ENCODE data around the gene AKAP13.

AKAP13 gene

DNA sequence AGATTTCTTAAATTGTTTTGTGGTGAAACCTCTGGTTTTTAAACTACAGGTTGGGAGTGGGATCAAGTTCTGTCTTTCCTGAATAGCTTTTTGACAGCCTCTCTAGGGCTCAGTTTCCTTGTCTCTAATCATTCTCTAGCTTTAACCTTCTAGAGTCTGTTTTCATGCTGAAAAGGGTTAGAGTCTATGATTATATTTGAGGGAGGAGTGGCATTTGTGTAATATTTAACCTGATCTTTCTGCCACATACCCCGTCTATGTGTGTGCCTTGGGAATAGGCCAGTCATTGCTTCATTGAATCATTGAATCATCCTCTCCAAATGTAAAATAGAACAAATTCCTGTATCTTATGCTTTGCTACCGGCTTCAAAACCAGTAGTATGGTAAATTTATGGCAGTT lies 209.4 kb downstream of the AKAP13 start:
- Mint-ChIP-seq H3K36me3 (ENCODE audit: low read depth) (peaks cover 84% of the 10 kb centered on the region), H3K4me1 (ENCODE audit: low read depth) (peaks cover 75% of the 10 kb centered on the region)

GRCh38 chr15:85591622-85592021 lies 211.2 kb downstream of the AKAP13 start:
- H3K4me3 Mint-ChIP-seq, result no peak overlapping the region
- no peak for DNase-seq
- no peak overlapping the region for H3K27ac Mint-ChIP-seq
- H3K27me3 Mint-ChIP-seq, result no peaks in the 10 kb centered on the region
- no peaks in the 10 kb centered on the region for H3K9me3 Mint-ChIP-seq
- H3K4me1 Mint-ChIP-seq (ENCODE audit: low read depth), result peaks cover 75% of the 10 kb centered on the region
- H3K36me3 Mint-ChIP-seq (ENCODE audit: low read depth), result peaks cover 70% of the 10 kb centered on the region

More for the DNA sequence above, 209.4 kb downstream of the AKAP13 start:
- no peak overlapping the region for H3K27ac Mint-ChIP-seq
- H3K9me3 Mint-ChIP-seq, result no peaks in the 10 kb centered on the region
- H3K4me3 Mint-ChIP-seq, result no peak overlapping the region
- no peak for DNase-seq
- H3K27me3 Mint-ChIP-seq, result no peaks in the 10 kb centered on the region

- Mint-ChIP-seq H3K4me3 (no peak overlapping the region), H3K9me3 (no peaks in the 10 kb centered on the region), H3K27me3 (no peaks in the 10 kb centered on the region), H3K36me3 (ENCODE audit: low read depth) (peaks cover 66% of the 10 kb centered on the region), H3K27ac (peak overlapping the region; percentile 18), H3K4me1 (ENCODE audit: low read depth) (peaks cover 77% of the 10 kb centered on the region)
- no peak for DNase-seq
These were observed 211.7 kb downstream of the AKAP13 start for GRCh38 chr15:85592148-85592547.

DNA sequence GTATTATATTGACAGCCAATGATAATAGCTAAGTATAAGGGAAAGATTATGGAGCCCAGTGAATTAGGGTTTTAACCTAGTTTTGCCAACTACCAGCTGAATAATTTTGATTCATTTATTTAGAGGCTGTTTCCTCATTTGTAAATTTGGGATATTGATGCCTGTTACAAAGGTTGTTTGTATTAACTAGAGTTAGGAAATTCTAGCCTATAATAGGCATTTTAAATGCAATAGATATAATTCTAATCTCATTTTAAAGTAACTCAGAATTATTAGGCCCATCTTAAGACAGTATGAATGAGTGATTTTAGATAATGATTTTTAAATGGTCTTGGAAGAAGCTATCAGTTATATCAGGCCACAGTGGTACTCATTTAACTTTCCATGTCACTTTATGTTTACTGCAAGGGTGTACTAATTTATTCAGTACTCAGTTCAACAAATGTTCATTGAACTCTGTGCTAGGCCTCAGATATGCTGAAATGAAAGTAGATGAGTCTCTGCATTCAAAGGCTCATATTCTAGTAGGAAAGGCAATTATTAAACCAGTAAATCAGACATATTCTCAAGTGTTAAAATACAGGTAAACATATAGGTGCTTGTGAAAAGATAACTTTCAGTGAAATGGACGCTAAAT lies 213.5 kb downstream of the AKAP13 start:
- Mint-ChIP-seq H3K36me3 (ENCODE audit: low read depth) (peaks cover 63% of the 10 kb centered on the region), H3K4me3 (no peak overlapping the region), H3K9me3 (no peaks in the 10 kb centered on the region), H3K4me1 (ENCODE audit: low read depth) (peaks cover 77% of the 10 kb centered on the region), H3K27ac (peak overlapping the region; percentile 57), H3K27me3 (no peaks in the 10 kb centered on the region)
- DNase-seq, result no peak

GRCh38 chr15:85595804-85596536 lies 215.6 kb downstream of the AKAP13 start:
- Mint-ChIP-seq H3K27ac (peak overlapping the region; percentile 89), H3K27me3 (no peaks in the 10 kb centered on the region), H3K9me3 (no peaks in the 10 kb centered on the region), H3K4me1 (ENCODE audit: low read depth) (peaks cover 74% of the 10 kb centered on the region), H3K36me3 (ENCODE audit: low read depth) (peaks cover 51% of the 10 kb centered on the region), H3K4me3 (peak overlapping the region; percentile 25)
- DNase-seq, result no peak

DNA sequence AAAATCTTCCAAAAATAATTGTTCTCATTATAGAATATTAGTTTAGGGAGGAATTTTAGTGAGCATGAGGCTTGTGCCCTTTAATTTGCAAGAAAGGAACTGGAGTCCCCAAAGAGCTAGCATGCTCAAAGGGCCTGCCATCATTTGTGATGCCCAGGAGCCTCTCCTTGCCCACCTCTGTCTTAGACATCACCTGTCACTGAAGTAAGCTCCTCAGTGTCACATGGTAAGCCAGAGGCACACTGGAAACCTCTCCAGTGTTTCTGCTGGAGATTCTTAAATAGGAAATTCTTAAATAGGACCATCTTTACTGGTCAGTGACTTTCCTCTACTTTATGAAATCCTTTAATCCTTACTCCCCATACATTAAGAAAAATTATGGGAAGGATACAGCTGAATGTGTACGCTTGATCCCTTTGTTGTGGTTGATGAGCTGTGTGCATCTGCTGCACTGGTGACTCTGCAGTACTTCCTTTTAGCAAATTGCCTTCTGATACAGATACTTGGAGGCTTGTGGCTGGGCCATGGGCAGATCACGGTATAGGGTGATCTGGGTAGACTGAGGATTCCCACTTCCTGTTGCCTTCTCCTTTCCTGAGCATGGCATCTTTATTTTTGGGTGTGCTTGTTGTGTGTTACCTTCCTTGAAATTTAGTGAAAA lies 216.9 kb downstream of the AKAP13 start:
- Mint-ChIP-seq H3K27ac (peak overlapping the region; percentile 81), H3K36me3 (ENCODE audit: low read depth) (peaks cover 44% of the 10 kb centered on the region), H3K4me1 (ENCODE audit: low read depth) (peaks cover 65% of the 10 kb centered on the region), H3K4me3 (peak overlapping the region; percentile 11), H3K27me3 (no peaks in the 10 kb centered on the region), H3K9me3 (no peaks in the 10 kb centered on the region)
- DNase-seq, result no peak

DNA sequence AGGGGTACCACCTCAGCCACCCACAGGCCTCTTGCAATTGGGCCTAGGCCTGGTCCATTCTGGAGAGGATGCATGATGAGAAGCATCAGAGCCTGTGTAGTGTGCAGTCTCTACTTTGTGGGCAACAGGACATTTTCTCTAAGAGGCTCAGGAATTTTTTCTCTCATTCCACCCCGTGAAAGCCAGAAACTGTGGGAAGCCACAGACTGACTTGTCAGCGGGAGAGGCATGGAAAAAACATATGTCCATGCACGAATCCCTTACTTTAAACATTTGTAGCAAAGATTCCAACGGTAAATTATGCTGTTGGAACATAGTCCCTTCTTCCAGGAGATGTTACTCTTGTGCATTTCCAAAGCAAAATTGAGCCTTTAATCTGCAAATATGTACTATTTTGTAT lies 217.8 kb downstream of the AKAP13 start:
- peaks cover 43% of the 10 kb centered on the region for H3K36me3 Mint-ChIP-seq (ENCODE audit: low read depth)
- peak overlapping the region; percentile 44 for H3K27ac Mint-ChIP-seq
- peaks cover 66% of the 10 kb centered on the region for H3K4me1 Mint-ChIP-seq (ENCODE audit: low read depth)
- H3K9me3 Mint-ChIP-seq, result no peaks in the 10 kb centered on the region
- no peak overlapping the region for H3K4me3 Mint-ChIP-seq
- no peak for DNase-seq
- H3K27me3 Mint-ChIP-seq, result no peaks in the 10 kb centered on the region

GRCh38 chr15:85598718-85599398 lies 218.5 kb downstream of the AKAP13 start:
- Mint-ChIP-seq H3K27ac (no peak overlapping the region), H3K4me1 (ENCODE audit: low read depth) (peaks cover 67% of the 10 kb centered on the region), H3K9me3 (no peaks in the 10 kb centered on the region), H3K36me3 (ENCODE audit: low read depth) (peaks cover 43% of the 10 kb centered on the region), H3K4me3 (no peak overlapping the region), H3K27me3 (no peaks in the 10 kb centered on the region)
- DNase-seq, result no peak

GRCh38 chr15:85600001-85600400 lies 219.6 kb downstream of the AKAP13 start:
- no peak for DNase-seq
- Mint-ChIP-seq H3K27ac (no peak overlapping the region), H3K27me3 (no peaks in the 10 kb centered on the region), H3K36me3 (ENCODE audit: low read depth) (peaks cover 47% of the 10 kb centered on the region), H3K4me3 (no peak overlapping the region), H3K4me1 (ENCODE audit: low read depth) (peaks cover 63% of the 10 kb centered on the region), H3K9me3 (no peaks in the 10 kb centered on the region)

- H3K9me3 Mint-ChIP-seq, result no peaks in the 10 kb centered on the region
- DNase-seq, result no peak
- H3K4me3 Mint-ChIP-seq, result no peak overlapping the region
- no peak overlapping the region for H3K27ac Mint-ChIP-seq
- H3K4me1 Mint-ChIP-seq (ENCODE audit: low read depth), result peaks cover 32% of the 10 kb centered on the region
- H3K36me3 Mint-ChIP-seq (ENCODE audit: low read depth), result peaks cover 48% of the 10 kb centered on the region
- no peaks in the 10 kb centered on the region for H3K27me3 Mint-ChIP-seq
These were observed 222.8 kb downstream of the AKAP13 start for GRCh38 chr15:85603160-85603559.

DNA sequence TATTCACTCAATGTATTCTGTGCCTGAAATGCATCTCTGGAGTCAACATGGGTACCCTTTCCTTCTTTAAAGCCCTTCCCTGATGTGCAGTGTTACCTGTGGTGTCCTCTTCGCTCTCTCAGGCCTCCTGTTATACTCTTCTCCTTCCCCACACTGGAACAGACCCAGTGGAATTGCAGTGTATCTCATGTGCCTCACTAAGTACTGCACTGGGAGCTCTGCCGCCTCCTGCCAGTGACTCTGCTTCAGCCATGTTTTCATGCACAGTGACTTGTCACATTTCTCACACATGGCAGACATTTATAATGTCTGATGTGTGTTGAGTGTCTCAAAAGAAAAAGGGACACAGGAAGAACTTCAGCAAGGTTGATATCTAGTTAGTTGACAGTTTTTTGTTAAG lies 223.3 kb downstream of the AKAP13 start:
- Mint-ChIP-seq H3K27ac (no peak overlapping the region), H3K9me3 (no peaks in the 10 kb centered on the region)
- no peak for DNase-seq

GRCh38 chr15:85604194-85604593 lies 223.8 kb downstream of the AKAP13 start:
- no peaks in the 10 kb centered on the region for H3K9me3 Mint-ChIP-seq
- H3K27me3 Mint-ChIP-seq, result no peaks in the 10 kb centered on the region
- H3K36me3 Mint-ChIP-seq (ENCODE audit: low read depth), result peaks cover 40% of the 10 kb centered on the region
- H3K4me3 Mint-ChIP-seq, result no peak overlapping the region
- H3K27ac Mint-ChIP-seq, result no peak overlapping the region
- DNase-seq, result no peak
- peaks cover 25% of the 10 kb centered on the region for H3K4me1 Mint-ChIP-seq (ENCODE audit: low read depth)

More for the DNA sequence above, 223.3 kb downstream of the AKAP13 start:
- H3K36me3 Mint-ChIP-seq (ENCODE audit: low read depth), result peaks cover 43% of the 10 kb centered on the region
- no peak overlapping the region for H3K4me3 Mint-ChIP-seq
- peaks cover 28% of the 10 kb centered on the region for H3K4me1 Mint-ChIP-seq (ENCODE audit: low read depth)
- no peaks in the 10 kb centered on the region for H3K27me3 Mint-ChIP-seq

GRCh38 chr15:85606738-85607137 lies 226.3 kb downstream of the AKAP13 start:
- no peak for DNase-seq
- Mint-ChIP-seq H3K9me3 (no peaks in the 10 kb centered on the region), H3K36me3 (ENCODE audit: low read depth) (peaks cover 47% of the 10 kb centered on the region), H3K4me1 (ENCODE audit: low read depth) (peaks cover 28% of the 10 kb centered on the region), H3K27me3 (no peaks in the 10 kb centered on the region), H3K27ac (no peak overlapping the region), H3K4me3 (peak overlapping the region; percentile 15)

DNA sequence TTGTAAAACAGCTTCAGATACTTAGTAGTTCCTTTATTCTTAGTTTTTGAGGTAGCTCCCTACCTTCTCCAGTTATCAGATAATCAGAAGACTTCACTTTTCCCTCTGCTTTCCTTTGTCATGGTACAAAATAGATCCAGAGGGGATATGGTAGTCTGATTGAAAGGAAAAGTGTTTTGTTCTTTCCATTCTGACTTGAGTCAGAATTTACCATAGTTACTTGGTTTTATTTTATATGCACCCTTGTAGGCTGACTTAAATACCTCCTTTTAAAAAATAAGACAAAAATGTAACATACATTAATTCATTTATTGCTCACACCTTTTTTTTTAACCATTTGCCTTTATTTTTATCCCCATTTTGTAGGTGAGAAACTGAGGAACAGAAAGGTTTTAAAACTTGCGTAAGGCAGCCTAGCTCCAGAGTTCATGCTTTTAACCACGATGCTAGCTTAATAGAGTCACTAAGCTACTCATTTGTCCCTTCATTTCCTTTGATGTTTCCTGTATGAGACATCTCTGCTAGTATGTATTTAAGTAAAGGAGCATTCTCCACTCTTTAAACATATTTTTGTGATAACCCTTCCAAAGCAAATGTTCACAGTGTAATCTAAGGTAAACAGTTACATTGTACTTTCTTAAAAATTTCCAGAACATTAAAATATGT lies 226.9 kb downstream of the AKAP13 start:
- peaks cover 51% of the 10 kb centered on the region for H3K36me3 Mint-ChIP-seq (ENCODE audit: low read depth)
- H3K4me3 Mint-ChIP-seq, result peak overlapping the region; percentile 15
- H3K4me1 Mint-ChIP-seq (ENCODE audit: low read depth), result peaks cover 32% of the 10 kb centered on the region
- DNase-seq, result no peak
- H3K9me3 Mint-ChIP-seq, result no peaks in the 10 kb centered on the region
- no peaks in the 10 kb centered on the region for H3K27me3 Mint-ChIP-seq
- no peak overlapping the region for H3K27ac Mint-ChIP-seq
